ENCODE results near the gene ALDH3A2.

GRCh38 chr17:19664136-19664820 lies 15.7 kb downstream of the ALDH3A2 start:
- no peak for TF ChIP-seq EZH2 (IDR thresholded peaks at IDR 0.05; ENCODE audit: insufficient read depth, poor library complexity, severe bottlenecking)
- TF ChIP-seq EZH2phosphoT487 (IDR thresholded peaks at IDR 0.05; ENCODE audit: insufficient read depth, low read depth): no peak

Measured in GM23248 (cell line).